Thyroid gland (tissue), 4 donors: Measurements from ENCODE around the gene CIRBP. TPM values are rescaled to one million over a fixed set of nuclear protein-coding genes. Genes with fewer than 3 reads are reported as not detected.

ENCODE experiments used
- DNase-seq, 2 donors: peaks; one replicate each; pipeline ENCODE4 v3.0.0-alpha.2; 2019
- H3K27ac ChIP-seq, 3 donors: fragments of 200-600 bp; sonication (generic); 1 replicate in 2 of 3; 2 replicates in 1 of 3; pipeline ENCODE4 v1.5.1; 2016 to 2019; ENCODE audit warnings: mild to moderate bottlenecking in 1 of 3, moderate library complexity in 1 of 3
- H3K27me3 ChIP-seq: fragments of 200-600 bp; sonication (generic); one replicate; pipeline ENCODE4 v1.5.1; 2019
- H3K36me3 ChIP-seq, 2 donors: fragments of 200-600 bp; sonication (generic); one replicate each; pipeline ENCODE4 v1.5.1; 2016 to 2019
- H3K4me1 ChIP-seq, 2 donors: fragments of 200-600 bp; sonication (generic); one replicate each; pipeline ENCODE4 v1.5.1; 2017 to 2019
- H3K4me3 ChIP-seq, 3 donors: fragments of 200-600 bp; sonication (generic); replicated peaks in 1 of 3; 1 replicate in 2 of 3; 2 replicates in 1 of 3; pipeline ENCODE4 v1.5.1; 2016; ENCODE audit warnings: mild to moderate bottlenecking in 1 of 3
- H3K9me3 ChIP-seq: fragments of 200-600 bp; sonication (generic); one replicate; pipeline ENCODE4 v1.5.1; 2017
- CTCF ChIP-seq, 6 experiments: fragments of 200-600 bp in 3 of 6; fragments of 450-650 bp in 3 of 6; sonication (generic) in 3 of 6; IDR thresholded peaks; one replicate each; pipeline ENCODE4 v1.5.1; 2016 to 2019; ENCODE audit warnings: antibody characterized with exemption in 6 of 6, mild to moderate bottlenecking in 2 of 6, inconsistent platforms in 1 of 6, moderate library complexity in 1 of 6
- POLR2A ChIP-seq, 2 donors: fragments of 450-650 bp; IDR thresholded peaks; one replicate each; pipeline ENCODE4 v1.6.1; 2017; ENCODE audit warnings: antibody characterized with exemption in 2 of 2, mild to moderate bottlenecking in 2 of 2, moderate library complexity in 1 of 2
- WGBS, 2 donors: methylation state at CpG; one replicate each; pipeline ENCODE4 v1.1.5; 2017; 5-methylcytosine and 5-hydroxymethylcytosine counted together
- intact Hi-C: fragments of 100-400 bp; cut with DNase I; formaldehyde crosslinking; loops from one replicate; pipeline ENCODE4 v1.15.1; 2023
- total RNA-seq, 4 donors: library from RNA; depleted of rRNA; stranded (reverse); fragments of >200 nt; gene quantifications; one replicate each; pipeline ENCODE4 v1.2.3, GENCODE V29; 2016

The CIRBP gene
- total RNA-seq, 4 donors from 2014 or later = 679 to 1,194 (median 893) TPM

GRCh38 chr19:1296078-1296477 is 26.9 kb downstream of the CIRBP start:
- no peak for TF ChIP-seq POLR2A (IDR thresholded peaks at IDR 0.05)
- TF ChIP-seq CTCF (IDR thresholded peaks at IDR 0.05) = no peak
- H3K36me3 ChIP-seq = no peaks in the 10 kb centered on the region
- no peaks in the 10 kb centered on the region for H3K9me3 ChIP-seq
- DNase-seq = no peak
- H3K27ac ChIP-seq = no peak overlapping the region
- H3K27me3 ChIP-seq = peaks cover 4% of the 10 kb centered on the region
- WGBS, 2 donors = 83 to 84% methylated on average over 8 to 11 of the region's 13 CpGs
- no peak overlapping the region for H3K4me3 ChIP-seq
- intact Hi-C loops = no loop called here
- peaks cover 3 to 6% of the 10 kb centered on the region in 2 donors for H3K4me1 ChIP-seq

- intact Hi-C loops = no loop called here
- H3K27ac ChIP-seq = no peak overlapping the region
- 86 to 88% methylated on average over 5 to 22 of the region's 24 CpGs for WGBS, 2 donors
- H3K4me3 ChIP-seq = no peak overlapping the region
- H3K9me3 ChIP-seq = no peaks in the 10 kb centered on the region
- TF ChIP-seq CTCF (IDR thresholded peaks at IDR 0.05) = no peak
- TF ChIP-seq POLR2A (IDR thresholded peaks at IDR 0.05) = no peak
- peaks cover 4% of the 10 kb centered on the region for H3K27me3 ChIP-seq
- H3K36me3 ChIP-seq = no peaks in the 10 kb centered on the region
- H3K4me1 ChIP-seq = peaks cover 3 to 6% of the 10 kb centered on the region in 2 donors
- no peak for DNase-seq
Observed at GRCh38 chr19:1296575-1297271, 27.6 kb downstream of the CIRBP start.

- Histone ChIP-seq H3K27ac (no peak overlapping the region), H3K4me1 (peaks cover 3 to 6% of the 10 kb centered on the region in 2 donors), H3K27me3 (peaks cover 4% of the 10 kb centered on the region), H3K9me3 (no peaks in the 10 kb centered on the region), H3K4me3 (no peak overlapping the region), H3K36me3 (no peaks in the 10 kb centered on the region)
- WGBS, 2 donors = 94 to 98% methylated on average over 2 to 8 of the region's 8 CpGs
- TF ChIP-seq POLR2A (IDR thresholded peaks at IDR 0.05) (no peak), CTCF (IDR thresholded peaks at IDR 0.05) (no peak)
- no peak for DNase-seq
- intact Hi-C loops = no loop called here
Observed at GRCh38 chr19:1298235-1298634, 29.1 kb downstream of the CIRBP start.

- DNase-seq = no peak
Observed at GRCh38 chr19:1299801-1300200, 30.7 kb downstream of the CIRBP start.

More at GRCh38 chr19:1299801-1300200, 30.7 kb downstream of the CIRBP start:
- Histone ChIP-seq H3K27me3 (peaks cover 4% of the 10 kb centered on the region), H3K9me3 (no peaks in the 10 kb centered on the region), H3K4me3 (no peak overlapping the region), H3K36me3 (no peaks in the 10 kb centered on the region), H3K4me1 (peaks cover 3 to 6% of the 10 kb centered on the region in 2 donors), H3K27ac (no peak overlapping the region)
- intact Hi-C loops = no loop called here
- TF ChIP-seq POLR2A (IDR thresholded peaks at IDR 0.05) (no peak), CTCF (IDR thresholded peaks at IDR 0.05) (no peak)
- WGBS, 2 donors = 73 to 77% methylated on average over 15 to 28 of the region's 34 CpGs
